Activated T-cell treated with anti-CD3 and anti-CD28 coated beads, Interleukin-2, amount 50 U/mL, for 4 hours (primary cell): ENCODE results near the gene RGMA. TPM values are rescaled to one million over a fixed set of nuclear protein-coding genes. Genes with fewer than 3 reads are reported as not detected.

Experiments used
- ATAC-seq, 2 donors: fragments of 200-7000 bp; cut with Tn5 transposase; one replicate each; pipeline ENCODE4 v1.10.0; 2021
- DNase-seq: peaks from one replicate; pipeline ENCODE4 v3.0.0-alpha.2; 2020
- H3K27me3 Mint-ChIP-seq: one replicate; pipeline ENCODE4 v1.8.0; 2021; ENCODE audit warnings: low read depth, mixed read lengths
- H3K36me3 Mint-ChIP-seq: one replicate; pipeline ENCODE4 v1.8.0; 2022; ENCODE audit warnings: mixed read lengths; ENCODE audit not compliant: insufficient read depth
- H3K4me1 Mint-ChIP-seq: one replicate; pipeline ENCODE4 v1.8.0; 2021; ENCODE audit warnings: low read depth, mixed read lengths
- H3K4me3 Mint-ChIP-seq: one replicate; pipeline ENCODE4 v1.8.0; 2021; ENCODE audit warnings: mild to moderate bottlenecking, moderate library complexity, mixed read lengths
- H3K9me3 Mint-ChIP-seq: one replicate; pipeline ENCODE4 v1.8.0; 2021; ENCODE audit warnings: mixed read lengths
- total RNA-seq, 3 donors: library from RNA; stranded (reverse); gene quantifications; one replicate each; pipeline ENCODE4 v1.2.1, GENCODE V29; 2021

Gene RGMA
- total RNA-seq, 3 donors from 2014 or later = 0.18 to 0.22 TPM; not detected in 1

- no peaks in the 10 kb centered on the region for H3K27me3 Mint-ChIP-seq
- no peak overlapping the region for H3K4me3 Mint-ChIP-seq
- H3K9me3 Mint-ChIP-seq = no peaks in the 10 kb centered on the region
- peaks cover 45% of the 10 kb centered on the region for H3K36me3 Mint-ChIP-seq
- DNase-seq (no peak), ATAC-seq (no peak)
- peaks cover 8% of the 10 kb centered on the region for H3K4me1 Mint-ChIP-seq
Observed at GRCh38 chr15:92989470-92989869, 99.5 kb downstream of the RGMA start.

Other genes with a start within 250 kb of the RGMA start
- 10 to 100 TPM; 58.0 to 67.7 (median 59.7) TPM for gene CHD2, start 188.9 kb downstream of the RGMA start, total RNA-seq